ELF-1 (cell line): ENCODE measurements around the gene PPP1R7.

Experiments used
- DNase-seq: peaks from one replicate; pipeline ENCODE4 v3.0.0-alpha.2; 2016; ENCODE audit warnings: low read depth, low spot score

The PPP1R7 gene

DNA sequence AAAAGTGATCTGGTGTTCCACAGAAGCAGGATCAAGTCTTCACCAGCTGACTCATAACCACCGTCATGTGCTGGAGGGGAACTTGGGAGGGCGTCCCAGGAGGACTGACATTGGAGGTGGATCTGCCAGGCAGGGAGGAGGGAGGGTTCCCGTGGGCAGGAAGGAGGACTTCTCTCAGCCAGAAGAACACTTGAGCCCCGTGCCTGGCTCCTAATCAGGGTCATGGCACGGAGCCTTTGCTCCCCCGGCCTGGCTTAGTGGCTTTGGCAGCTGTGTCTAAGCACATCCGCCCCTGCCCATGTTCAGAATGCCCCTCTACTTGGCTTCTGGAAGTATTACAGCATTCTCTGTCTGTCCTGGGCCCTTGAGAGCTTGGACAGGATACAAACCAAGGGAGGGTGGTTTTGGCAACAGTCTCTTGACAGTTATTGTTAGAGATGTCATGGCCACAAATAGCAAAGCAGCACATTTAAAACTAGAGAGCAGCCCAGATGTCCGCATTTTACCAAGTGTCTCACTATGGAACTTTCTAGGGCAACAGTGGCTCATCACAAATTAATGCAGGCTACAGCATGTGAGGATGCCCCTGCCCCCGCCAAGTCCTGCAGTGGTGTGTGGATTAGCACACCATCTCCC, 11.5 kb downstream of the PPP1R7 start:
- no peak for DNase-seq

DNA sequence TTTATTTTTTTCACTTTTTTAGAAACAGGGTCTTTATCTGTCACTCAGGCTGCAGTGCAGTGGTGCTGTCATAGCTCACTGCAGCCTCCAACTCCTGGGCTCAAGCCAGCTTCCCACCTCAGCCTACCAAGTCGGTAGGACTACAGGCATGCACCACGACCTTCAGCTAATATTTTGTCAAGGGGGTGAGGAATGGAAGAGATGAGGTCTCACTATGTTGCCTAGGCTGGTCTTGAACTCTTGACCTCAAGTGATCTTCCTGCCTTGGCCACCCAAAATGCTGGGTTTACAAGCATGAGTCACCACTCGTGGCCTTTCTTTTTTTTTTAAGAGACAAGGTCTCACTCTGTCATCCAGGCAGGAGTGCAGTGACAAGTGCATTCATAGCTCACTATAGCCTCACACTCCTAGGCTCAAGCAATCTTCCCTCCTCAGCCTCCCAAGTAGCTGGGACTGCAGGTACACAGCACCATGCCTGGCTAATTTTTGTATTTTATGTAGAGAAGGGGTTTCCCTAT, 13.4 kb downstream of the PPP1R7 start:
- DNase-seq = no peak

DNA sequence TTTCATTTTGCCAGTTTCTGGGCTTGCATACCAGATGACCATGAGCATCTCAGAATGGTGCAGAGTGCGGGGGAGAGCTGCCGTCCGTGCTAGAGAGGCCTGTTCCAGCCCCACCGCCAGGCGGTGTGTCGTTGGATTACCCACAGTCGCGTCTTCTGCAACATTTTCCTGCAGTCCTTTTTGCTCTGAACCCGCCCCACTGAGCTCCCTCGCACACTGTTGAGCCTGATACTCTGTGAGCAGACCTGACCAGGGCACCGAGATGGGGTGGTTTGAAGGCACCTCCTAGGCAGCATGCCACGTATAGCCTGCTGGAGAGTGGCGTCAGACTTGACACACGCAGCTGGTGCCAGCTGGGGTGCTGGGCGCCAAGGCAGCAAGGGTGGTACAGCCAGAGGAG, 18.1 kb downstream of the PPP1R7 start:
- no peak for DNase-seq

- DNase-seq = no peak
Observed at GRCh38 chr2:241173557-241173956, 23.3 kb downstream of the PPP1R7 start.

DNA sequence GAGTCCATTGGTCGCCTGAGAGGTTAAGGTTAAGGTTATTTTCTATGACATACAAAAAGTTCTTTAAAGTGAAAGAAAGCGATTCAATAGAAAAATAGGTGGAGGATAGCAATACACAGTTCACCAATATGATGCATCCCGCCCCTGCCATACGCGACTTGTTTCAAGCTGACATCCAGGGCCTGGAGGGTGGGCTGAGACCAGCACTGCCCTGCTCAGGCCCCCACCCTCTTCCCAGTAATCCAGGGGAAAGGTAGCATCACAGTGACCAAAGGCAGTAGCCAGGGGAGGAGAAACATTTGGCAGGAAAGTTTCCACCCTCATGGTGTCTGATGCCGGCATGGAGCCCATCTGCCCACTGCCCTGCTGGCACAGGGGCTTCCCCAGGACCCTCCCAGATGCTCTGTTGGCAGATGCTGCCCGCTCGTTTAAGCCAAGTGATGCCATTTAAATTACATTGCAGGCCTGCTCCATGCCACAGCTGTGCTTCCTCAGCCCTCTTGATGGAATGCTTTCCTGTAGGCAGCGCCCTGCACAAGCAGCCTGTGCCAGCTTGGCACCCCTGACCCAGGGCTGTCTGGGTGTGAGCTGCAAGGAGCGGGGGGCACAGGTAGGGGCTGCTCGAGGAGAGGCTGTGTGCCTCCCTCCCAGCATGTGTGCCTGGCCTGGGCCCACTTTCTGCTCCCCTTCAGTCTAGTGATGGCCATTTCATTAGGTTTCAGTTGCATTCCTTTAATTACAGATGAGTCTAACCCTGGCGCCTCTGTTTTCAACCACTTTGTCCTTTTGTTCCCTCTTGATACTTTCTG, 27.5 kb downstream of the PPP1R7 start:
- DNase-seq = no peak

- no peak for DNase-seq
Observed at GRCh38 chr2:241178961-241179360, 28.7 kb downstream of the PPP1R7 start.

DNA sequence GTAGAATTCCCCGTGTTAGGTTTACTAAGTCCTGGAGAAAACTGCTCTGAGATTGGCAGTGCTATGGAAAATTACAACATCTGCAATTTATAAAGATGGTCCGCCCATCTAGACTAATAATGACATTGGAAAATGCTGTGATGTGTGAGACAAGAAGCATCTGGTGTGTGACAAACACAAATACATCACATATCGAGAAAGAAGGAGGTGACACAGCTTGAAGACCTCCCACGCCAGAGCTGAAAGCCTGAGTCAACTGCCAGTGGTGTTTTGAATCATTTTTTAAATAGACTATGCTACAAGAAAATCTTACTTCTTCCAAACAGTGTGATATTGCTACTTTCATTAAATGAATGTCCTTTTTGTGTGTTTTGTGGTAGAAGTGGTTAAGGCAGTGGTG, 29.6 kb downstream of the PPP1R7 start:
- no peak for DNase-seq

DNA sequence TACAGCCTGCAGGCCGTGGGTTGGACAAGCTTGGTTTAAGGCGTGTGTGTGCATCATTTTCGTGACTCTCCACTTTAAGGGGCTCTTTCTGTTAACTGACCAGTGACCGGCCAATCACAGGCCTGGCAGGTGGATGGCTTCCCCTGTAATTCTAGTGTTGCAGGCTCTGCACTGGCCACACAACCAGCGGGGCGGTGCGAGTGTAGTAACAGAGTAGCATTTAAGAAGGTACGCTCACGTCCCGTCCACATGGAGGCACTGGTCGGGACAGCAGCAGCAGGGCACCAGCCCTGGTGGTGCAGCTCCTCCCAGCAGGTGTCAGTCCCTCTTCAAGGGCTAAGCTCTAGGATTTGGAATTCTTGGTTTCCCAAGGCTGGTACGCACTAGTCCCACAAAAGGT, 30.2 kb downstream of the PPP1R7 start:
- peak; percentile 83 for DNase-seq

DNA sequence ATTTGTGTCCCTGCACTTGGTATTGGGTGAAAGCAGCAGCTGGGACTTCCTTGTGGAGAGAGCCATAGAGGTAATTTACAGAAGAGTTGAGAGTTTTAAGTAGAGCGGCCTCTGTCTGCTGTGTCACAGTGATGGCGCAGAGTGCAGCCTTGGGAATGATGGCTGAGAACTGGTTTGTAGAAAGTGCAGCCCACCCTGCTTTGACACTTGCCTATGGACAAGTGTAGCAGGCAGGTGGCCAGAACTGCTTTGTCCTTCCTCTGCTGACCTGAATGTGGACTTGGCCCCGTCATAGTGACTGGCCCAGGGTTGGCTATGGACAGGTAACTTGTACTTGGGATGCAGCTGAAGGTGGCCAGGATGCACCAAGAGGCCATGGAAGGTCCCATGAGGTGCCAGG, 31.9 kb downstream of the PPP1R7 start:
- no peak for DNase-seq

GRCh38 chr2:241182531-241183133, 32.4 kb downstream of the PPP1R7 start:
- no peak for DNase-seq

DNA sequence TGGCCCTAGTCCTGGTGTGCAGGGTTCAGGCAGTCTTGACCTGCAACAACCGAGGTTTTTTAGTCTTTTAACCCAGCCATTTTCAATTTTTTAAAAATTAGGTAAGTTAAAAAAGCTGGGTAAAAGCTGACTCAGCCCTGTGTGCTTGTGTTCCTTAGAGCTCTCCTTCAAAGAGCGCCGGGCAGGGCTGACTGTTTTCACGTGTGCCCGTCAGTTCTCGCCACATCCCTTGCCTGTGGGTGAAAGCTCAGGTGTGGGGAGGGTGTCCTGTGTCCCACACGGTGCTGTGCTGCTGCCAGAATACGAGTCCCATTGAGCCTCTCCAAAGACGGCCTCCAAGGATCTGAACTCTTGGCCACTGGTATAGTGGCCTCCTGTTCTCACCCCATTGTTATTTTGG, 33.0 kb downstream of the PPP1R7 start:
- no peak for DNase-seq

DNA sequence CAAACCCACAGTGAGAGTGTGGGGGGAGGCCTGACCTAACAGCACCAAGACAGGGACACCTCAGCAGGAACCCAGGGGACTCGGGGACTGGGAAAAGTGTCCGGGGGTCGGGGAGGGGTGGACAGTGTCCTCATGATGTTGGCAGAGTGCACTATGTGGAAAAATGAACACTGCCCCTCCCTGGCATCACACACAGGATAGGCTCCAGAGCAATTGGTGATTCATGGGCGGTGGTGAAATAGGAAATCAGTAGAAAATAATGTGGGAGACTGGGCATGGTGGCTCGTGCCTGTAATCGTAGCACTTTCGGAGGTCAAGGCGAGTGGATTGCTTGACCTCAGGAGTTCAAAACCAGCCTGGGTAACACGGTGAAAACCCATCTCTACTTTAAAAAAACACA, 34.6 kb downstream of the PPP1R7 start:
- DNase-seq = no peak

DNA sequence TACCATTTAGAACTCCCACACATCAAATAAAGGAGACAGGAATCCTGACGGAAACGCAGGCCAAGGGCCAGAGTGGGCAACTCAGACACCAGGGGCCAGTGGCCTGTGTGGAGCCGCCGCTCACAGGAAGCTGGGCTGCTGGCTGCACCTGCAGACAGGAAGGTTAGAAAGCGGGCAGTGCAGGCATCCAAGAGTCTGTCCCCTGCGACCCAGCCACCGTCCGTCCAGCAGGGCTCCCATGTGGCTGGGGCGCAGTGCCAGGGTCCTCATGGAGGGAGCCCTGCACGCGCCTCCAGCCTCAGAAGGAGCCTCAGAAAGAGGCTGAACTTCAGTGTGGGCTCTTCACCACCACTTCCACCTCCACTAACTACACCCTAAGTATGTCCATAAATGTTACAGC, 35.7 kb downstream of the PPP1R7 start:
- DNase-seq = no peak

- no peak for DNase-seq
Observed at GRCh38 chr2:241187101-241187917, 37.0 kb downstream of the PPP1R7 start.

GRCh38 chr2:241187918-241188234, 37.6 kb downstream of the PPP1R7 start:
- no peak for DNase-seq

- no peak for DNase-seq
Observed at GRCh38 chr2:241188361-241189092, 38.3 kb downstream of the PPP1R7 start, which contains the start of gene ANO7. TSS of gene ANO7 (plus strand) at chr2:241188677. CDS start at chr2:241190064, 1,387 bp downstream.

DNA sequence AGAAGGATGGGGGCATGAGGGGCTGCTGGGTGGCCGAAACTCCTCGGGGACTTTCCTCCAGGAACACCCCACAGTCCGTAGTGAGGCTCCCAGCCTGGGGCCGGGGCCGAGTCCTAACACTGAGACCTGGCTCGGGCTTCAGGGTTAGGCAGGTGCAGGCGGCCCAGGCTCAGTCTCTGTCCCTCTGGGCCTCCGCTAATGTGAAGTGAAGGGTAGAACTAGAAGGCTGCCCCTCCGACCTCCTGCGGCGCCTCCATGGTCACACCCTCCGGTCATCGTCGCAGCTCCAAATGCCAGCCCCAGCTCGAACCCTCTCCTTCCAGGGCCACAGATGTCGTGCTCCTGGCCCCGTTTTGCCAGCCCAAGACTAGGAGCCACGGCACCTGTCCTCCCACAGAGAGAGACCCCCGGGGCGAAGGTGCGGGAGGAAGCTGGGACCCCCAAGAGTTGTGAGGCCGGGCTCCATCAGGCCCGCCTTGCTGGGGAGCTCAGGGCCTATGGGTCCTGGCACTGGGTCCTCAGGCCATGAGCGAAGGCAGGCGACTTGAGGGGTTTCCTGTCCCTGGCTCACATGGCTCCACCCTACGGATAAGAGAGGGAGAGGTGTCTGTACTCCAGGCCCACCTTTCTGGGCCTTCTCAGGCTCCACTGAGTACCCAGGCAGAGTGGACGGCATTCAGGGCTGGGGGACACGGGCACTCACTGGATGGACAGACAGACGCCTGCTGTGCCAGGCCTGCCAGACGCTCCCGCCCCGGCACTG, 39.0 kb downstream of the PPP1R7 start:
- no peak for DNase-seq

DNA sequence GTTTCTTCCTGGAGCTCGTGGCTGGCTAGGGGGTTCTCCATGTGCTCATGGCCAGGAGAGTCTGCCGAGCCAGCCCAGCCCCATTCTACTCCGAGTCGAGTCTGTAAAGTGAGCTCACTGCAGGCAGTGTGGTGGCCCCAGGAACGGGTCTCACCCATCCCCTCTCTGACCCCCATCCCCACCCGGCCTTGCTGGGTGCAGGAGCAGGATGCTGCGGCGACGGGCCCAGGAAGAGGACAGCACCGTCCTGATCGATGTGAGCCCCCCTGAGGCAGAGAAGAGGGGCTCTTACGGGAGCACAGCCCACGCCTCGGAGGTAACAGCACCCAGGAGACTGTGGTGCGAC, 39.6 kb downstream of the PPP1R7 start:
- DNase-seq = no peak

DNA sequence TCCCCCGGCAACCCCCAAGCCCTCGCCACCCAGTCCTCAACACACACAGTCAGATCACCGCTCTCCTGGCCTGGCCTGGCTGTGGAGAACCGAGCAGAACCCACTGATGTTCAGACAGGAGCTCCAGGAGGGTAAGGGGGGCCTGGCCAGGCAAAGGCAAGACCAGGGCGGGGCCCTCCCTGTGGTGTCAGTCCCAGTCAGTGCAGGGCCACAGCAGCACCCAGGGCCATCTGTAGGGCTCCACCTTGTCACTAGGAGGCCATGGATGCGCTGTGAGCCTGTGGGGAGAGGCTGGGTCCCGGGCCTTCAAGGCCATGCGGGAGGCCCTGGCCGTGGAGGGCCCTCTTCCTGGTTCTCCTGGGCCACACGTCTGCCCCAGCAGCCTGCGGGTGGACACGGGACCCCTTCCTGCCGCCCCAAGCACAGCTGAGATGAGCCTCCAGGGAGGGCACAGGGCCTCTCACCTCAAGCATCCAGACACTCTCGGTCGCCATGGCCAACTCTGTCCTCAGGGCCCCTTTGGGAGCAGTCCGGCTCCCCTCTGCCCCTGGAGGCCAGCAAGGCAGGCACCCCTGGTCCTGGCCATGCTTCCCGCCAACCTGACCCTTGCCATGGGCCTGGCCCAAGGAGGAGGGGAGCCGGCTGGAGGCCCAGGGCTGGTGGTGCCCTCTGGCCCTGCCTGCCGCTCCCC, 40.2 kb downstream of the PPP1R7 start:
- DNase-seq = no peak

DNA sequence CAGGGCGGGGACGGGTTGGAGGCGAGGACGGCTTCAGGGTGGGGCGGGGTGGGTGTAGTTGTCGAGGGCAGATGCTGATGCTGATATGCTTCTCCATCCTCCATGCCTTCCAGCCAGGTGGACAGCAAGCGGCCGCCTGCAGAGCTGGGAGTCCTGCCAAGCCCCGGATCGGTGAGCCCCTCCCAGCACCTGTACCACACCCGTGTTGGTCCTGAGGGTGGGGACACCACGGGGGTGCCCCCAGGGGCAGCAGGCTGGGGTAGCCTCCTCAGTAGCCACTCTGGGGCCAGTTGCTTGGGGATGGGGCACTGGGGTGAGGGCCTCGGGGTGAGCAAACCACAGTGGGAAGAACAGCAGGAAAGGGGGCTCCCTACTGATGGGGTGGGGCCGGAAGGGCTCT, 40.8 kb downstream of the PPP1R7 start:
- no peak for DNase-seq
